HEK293 (cell line): ENCODE results near the gene MRPL18.
"Not testable (repeated sequence)": the region's sequence is repeated elsewhere in the genome, so short reads cannot be mapped to it uniquely, and the experiment has no call there.

Experiments used
- CTCF ChIA-PET: fragments of 350-600 bp; formaldehyde crosslinking; extraction: SDS; loops from one replicate; lab custom pipeline; 2021; ENCODE audit warnings: antibody characterized with exemption; lab: Yijun Ruan, JAX
- POLR2A ChIA-PET: fragments of 300-600 bp; formaldehyde crosslinking; extraction: SDS; loops from one replicate; lab custom pipeline; 2020; ENCODE audit warnings: antibody characterized with exemption, inconsistent platforms; lab: Yijun Ruan, JAX
- H3K27ac ChIP-seq: fragments of 200-500 bp; sonication (Bioruptor generic); 2 replicates; pipeline ENCODE4 v1.5.1; 2014; ENCODE audit warnings: low read depth, low read length, control low read depth, inconsistent platforms; ENCODE audit errors: extremely low read depth
- H3K36me3 ChIP-seq, 2 experiments: fragments of 200-500 bp in 1 of 2; sonication (Bioruptor generic) in 1 of 2; 1 replicate in 1 of 2; 2 replicates in 1 of 2; pipeline ENCODE4 v1.5.1; 2014 to 2017; ENCODE audit warnings: inconsistent platforms in 2 of 2, low read length in 2 of 2; ENCODE audit not compliant: control insufficient read depth in 2 of 2, insufficient read depth in 1 of 2
- H3K4me1 ChIP-seq: fragments of 200-500 bp; sonication (Bioruptor generic); 2 replicates; pipeline ENCODE4 v1.5.1; 2014; ENCODE audit warnings: mild to moderate bottlenecking, low read length, inconsistent platforms; ENCODE audit not compliant: control insufficient read depth, insufficient read depth
- H3K4me3 ChIP-seq: 2 replicates; pipeline ENCODE4 v1.5.1; 2011; ENCODE audit warnings: low read depth, mild to moderate bottlenecking, control low read depth, low read length, moderate library complexity
- H3K9me3 ChIP-seq: fragments of 200-500 bp; sonication (Bioruptor generic); 2 replicates; pipeline ENCODE4 v1.5.1; 2014; ENCODE audit warnings: low read depth, low read length, inconsistent platforms; ENCODE audit not compliant: control insufficient read depth, insufficient read depth
- BCL11A ChIP-seq: fragments of 450-650 bp; formaldehyde crosslinking; IDR thresholded peaks from 2 replicates; pipeline ENCODE4 v1.5.1; 2016; ENCODE audit warnings: low read depth, missing biosample characterization, missing genetic modification characterization
- KLF1 ChIP-seq: fragments of 450-650 bp; formaldehyde crosslinking; IDR thresholded peaks from 2 replicates; pipeline ENCODE4 v1.5.1; 2016; ENCODE audit warnings: missing biosample characterization, missing genetic modification characterization
- SCRT2 ChIP-seq: fragments of 450-650 bp; formaldehyde crosslinking; IDR thresholded peaks from 2 replicates; pipeline ENCODE4 v1.5.1; 2016; ENCODE audit warnings: missing biosample characterization, missing genetic modification characterization
- YY1 ChIP-seq: fragments of 450-650 bp; formaldehyde crosslinking; IDR thresholded peaks from 2 replicates; pipeline ENCODE4 v1.5.1; 2018; ENCODE audit warnings: missing biosample characterization, missing genetic modification characterization
- ZFP37 ChIP-seq: fragments of 450-650 bp; formaldehyde crosslinking; IDR thresholded peaks from 2 replicates; pipeline ENCODE4 v1.5.1; 2016; ENCODE audit warnings: missing biosample characterization, missing genetic modification characterization
- ZNF148 ChIP-seq: fragments of 450-650 bp; formaldehyde crosslinking; IDR thresholded peaks from 2 replicates; pipeline ENCODE4 v1.5.0; 2017; ENCODE audit warnings: missing biosample characterization, missing genetic modification characterization, borderline replicate concordance
- ZNF174 ChIP-seq: fragments of 450-650 bp; formaldehyde crosslinking; IDR thresholded peaks from 2 replicates; pipeline ENCODE4 v1.5.0; 2017; ENCODE audit warnings: missing biosample characterization, mild to moderate bottlenecking, missing genetic modification characterization
- ZNF18 ChIP-seq: fragments of 450-650 bp; formaldehyde crosslinking; IDR thresholded peaks from 2 replicates; pipeline ENCODE4 v1.5.1; 2016; ENCODE audit warnings: missing biosample characterization, missing genetic modification characterization
- ZNF362 ChIP-seq: fragments of 450-650 bp; formaldehyde crosslinking; IDR thresholded peaks from 2 replicates; pipeline ENCODE4 v1.5.1; 2016; ENCODE audit warnings: missing biosample characterization, missing genetic modification characterization
- ZNF530 ChIP-seq: fragments of 450-650 bp; formaldehyde crosslinking; IDR thresholded peaks from 2 replicates; pipeline ENCODE4 v1.5.1; 2016; ENCODE audit warnings: low read depth, missing biosample characterization, missing genetic modification characterization
- ZNF558 ChIP-seq: fragments of 450-650 bp; formaldehyde crosslinking; IDR thresholded peaks from 2 replicates; pipeline ENCODE4 v1.5.1; 2016; ENCODE audit warnings: missing biosample characterization, missing genetic modification characterization
- ZNF626 ChIP-seq: fragments of 450-650 bp; sonication (Bioruptor Pico); formaldehyde crosslinking; IDR thresholded peaks from 2 replicates; pipeline ENCODE4 v1.5.1; 2018; ENCODE audit warnings: missing biosample characterization, missing genetic modification characterization, inconsistent platforms
- ZNF843 ChIP-seq: fragments of 450-650 bp; formaldehyde crosslinking; IDR thresholded peaks from 2 replicates; pipeline ENCODE4 v1.5.1; 2016; ENCODE audit warnings: missing biosample characterization, missing genetic modification characterization
- ZSCAN16 ChIP-seq: fragments of 450-650 bp; formaldehyde crosslinking; IDR thresholded peaks from 2 replicates; pipeline ENCODE4 v1.5.1; 2016; ENCODE audit warnings: missing biosample characterization, missing genetic modification characterization
- ZXDB ChIP-seq: fragments of 450-650 bp; formaldehyde crosslinking; IDR thresholded peaks from 2 replicates; pipeline ENCODE4 v1.5.1; 2016; ENCODE audit warnings: missing biosample characterization, missing genetic modification characterization

Gene MRPL18

GRCh38 chr6:159809149-159809548 lies 18.9 kb downstream of the MRPL18 start:
- no peak for TF ChIP-seq ZNF148 (tag by site-specific recombination)
- TF ChIP-seq ZSCAN16: no peak
- TF ChIP-seq ZNF843: no peak
- Histone ChIP-seq H3K4me3 (no peak overlapping the region), H3K4me1 (peaks cover 4% of the 10 kb centered on the region), H3K36me3 (no peaks in the 10 kb centered on the region), H3K27ac (no peak overlapping the region), H3K9me3 (no peaks in the 10 kb centered on the region)
- ChIA-PET CTCF (no interaction called here), POLR2A (interaction anchor here (5.7 kb wide), 1 partner anchor 19 kb away, joined by 47 read pairs; the partner anchor contains the start of genes MRPL18 and TCP1)

- H3K9me3 ChIP-seq: no peaks in the 10 kb centered on the region
Observed at GRCh38 chr6:159813781-159814180, 23.5 kb downstream of the MRPL18 start.

GRCh38 chr6:159815410-159815809 lies 25.1 kb downstream of the MRPL18 start:
- ChIA-PET POLR2A (interaction anchor here (1.7 kb wide), 1 partner anchor 25 kb away, joined by 7 read pairs; the partner anchor contains the start of genes MRPL18 and TCP1), CTCF (no interaction called here)
- Histone ChIP-seq H3K4me3 (no peak overlapping the region), H3K9me3 (no peaks in the 10 kb centered on the region), H3K4me1 (no peaks in the 10 kb centered on the region), H3K27ac (no peak overlapping the region), H3K36me3 (no peaks in the 10 kb centered on the region)
- no peak for TF ChIP-seq ZNF558
- TF ChIP-seq ZFP37: no peak
- TF ChIP-seq ZNF362 (tag by site-specific recombination): no peak
- TF ChIP-seq ZXDB: no peak

More at GRCh38 chr6:159813781-159814180, 23.5 kb downstream of the MRPL18 start:
- POLR2A ChIA-PET: no interaction called here
- peak; percentile 24; the same call in 1 of the 2 replicates for TF ChIP-seq SCRT2 (tag by site-specific recombination)
- TF ChIP-seq ZNF626 (tag by site-specific recombination): no peak
- TF ChIP-seq ZNF18 (tag by site-specific recombination): no peak
- no peak for TF ChIP-seq ZNF530 (tag by site-specific recombination)
- no peak for TF ChIP-seq BCL11A (tag by site-specific recombination)
- TF ChIP-seq YY1 (tag by site-specific recombination): no peak
- no peak for TF ChIP-seq ZNF174 (tag by site-specific recombination)
- Histone ChIP-seq H3K4me1 (no peaks in the 10 kb centered on the region), H3K4me3 (no peak overlapping the region), H3K36me3 (no peaks in the 10 kb centered on the region), H3K27ac (no peak overlapping the region)
- CTCF ChIA-PET: no interaction called here

- POLR2A ChIA-PET, CTCF ChIA-PET, H3K27ac ChIP-seq: not testable (repeated sequence)
Observed at GRCh38 chr6:159816775-159817174, 26.5 kb downstream of the MRPL18 start.

More at GRCh38 chr6:159816775-159817174, 26.5 kb downstream of the MRPL18 start:
- peak; percentile 71 for TF ChIP-seq KLF1 (tag by site-specific recombination)
- H3K9me3 ChIP-seq, H3K4me3 ChIP-seq, H3K36me3 ChIP-seq, H3K4me1 ChIP-seq: not testable (repeated sequence)
